ENCODE data around the gene SHLD2. TPM values are rescaled to one million over a fixed set of nuclear protein-coding genes. Genes with fewer than 3 reads are reported as not detected.
A peak's percentile ranks its signal among the peaks of the same experiment; 100 is the strongest.
"Not testable (repeated sequence)": the region's sequence is repeated elsewhere in the genome, so short reads cannot be mapped to it uniquely, and the experiment has no call there.

The SHLD2 gene, protein sequence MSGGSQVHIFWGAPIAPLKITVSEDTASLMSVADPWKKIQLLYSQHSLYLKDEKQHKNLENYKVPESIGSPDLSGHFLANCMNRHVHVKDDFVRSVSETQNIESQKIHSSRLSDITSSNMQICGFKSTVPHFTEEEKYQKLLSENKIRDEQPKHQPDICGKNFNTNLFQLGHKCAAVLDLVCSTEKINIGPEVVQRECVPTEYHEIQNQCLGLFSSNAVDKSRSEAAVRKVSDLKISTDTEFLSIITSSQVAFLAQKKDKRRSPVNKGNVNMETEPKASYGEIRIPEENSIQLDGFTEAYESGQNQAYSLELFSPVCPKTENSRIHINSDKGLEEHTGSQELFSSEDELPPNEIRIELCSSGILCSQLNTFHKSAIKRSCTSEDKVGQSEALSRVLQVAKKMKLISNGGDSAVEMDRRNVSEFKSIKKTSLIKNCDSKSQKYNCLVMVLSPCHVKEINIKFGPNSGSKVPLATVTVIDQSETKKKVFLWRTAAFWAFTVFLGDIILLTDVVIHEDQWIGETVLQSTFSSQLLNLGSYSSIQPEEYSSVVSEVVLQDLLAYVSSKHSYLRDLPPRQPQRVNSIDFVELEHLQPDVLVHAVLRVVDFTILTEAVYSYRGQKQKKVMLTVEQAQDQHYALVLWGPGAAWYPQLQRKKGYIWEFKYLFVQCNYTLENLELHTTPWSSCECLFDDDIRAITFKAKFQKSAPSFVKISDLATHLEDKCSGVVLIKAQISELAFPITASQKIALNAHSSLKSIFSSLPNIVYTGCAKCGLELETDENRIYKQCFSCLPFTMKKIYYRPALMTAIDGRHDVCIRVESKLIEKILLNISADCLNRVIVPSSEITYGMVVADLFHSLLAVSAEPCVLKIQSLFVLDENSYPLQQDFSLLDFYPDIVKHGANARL
- polyA plus RNA-seq (ENCODE audit: insufficient read length in 4 of 4), result 10 to 100 TPM; 39.3 to 47.3 (median 41.6) TPM

GRCh38 chr10:87094373-87095235 is at the start of gene SHLD2, which contains the start of gene GLUD1:
Gene SHLD2 (plus strand): TSS chr10:87095206. CDS start chr10:87151355, 56,149 bp downstream.
Gene GLUD1 (minus strand): TSS chr10:87094843. CDS start chr10:87094769, 74 bp downstream.
- DNase-seq (ENCODE audit: low read depth in 4 of 4, low spot score in 3 of 4), result peak; percentile 74 to 82 (median 79)

GRCh38 chr10:87045434-87045938 is 49.5 kb upstream of the SHLD2 start:
- DNase-seq (ENCODE audit: low read depth in 4 of 4, low spot score in 3 of 4), result no peak

DNA sequence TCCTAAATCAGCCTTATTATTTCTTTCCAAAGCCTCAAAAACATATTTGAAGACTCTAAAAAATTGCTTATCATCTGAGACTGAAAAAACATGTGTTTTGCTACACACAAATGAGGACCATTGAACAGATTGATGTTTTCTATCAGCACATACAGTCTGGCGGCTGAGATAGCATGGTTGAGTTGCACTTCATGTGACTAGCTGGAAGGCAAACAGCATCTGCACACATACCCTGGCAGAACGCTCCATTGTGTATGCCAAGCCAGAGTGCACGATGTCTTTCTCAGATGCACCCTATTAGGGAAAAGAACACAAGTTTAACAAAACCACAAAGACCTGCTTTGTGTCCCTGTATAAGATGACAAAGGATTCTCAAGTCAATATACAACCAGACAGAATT is 41.9 kb upstream of the SHLD2 start:
- no peak for DNase-seq (ENCODE audit: low read depth in 4 of 4, low spot score in 3 of 4)

- DNase-seq (ENCODE audit: low read depth in 4 of 4, low spot score in 3 of 4), result no peak
Observed at GRCh38 chr10:87053577-87054181, 41.3 kb upstream of the SHLD2 start.

DNA sequence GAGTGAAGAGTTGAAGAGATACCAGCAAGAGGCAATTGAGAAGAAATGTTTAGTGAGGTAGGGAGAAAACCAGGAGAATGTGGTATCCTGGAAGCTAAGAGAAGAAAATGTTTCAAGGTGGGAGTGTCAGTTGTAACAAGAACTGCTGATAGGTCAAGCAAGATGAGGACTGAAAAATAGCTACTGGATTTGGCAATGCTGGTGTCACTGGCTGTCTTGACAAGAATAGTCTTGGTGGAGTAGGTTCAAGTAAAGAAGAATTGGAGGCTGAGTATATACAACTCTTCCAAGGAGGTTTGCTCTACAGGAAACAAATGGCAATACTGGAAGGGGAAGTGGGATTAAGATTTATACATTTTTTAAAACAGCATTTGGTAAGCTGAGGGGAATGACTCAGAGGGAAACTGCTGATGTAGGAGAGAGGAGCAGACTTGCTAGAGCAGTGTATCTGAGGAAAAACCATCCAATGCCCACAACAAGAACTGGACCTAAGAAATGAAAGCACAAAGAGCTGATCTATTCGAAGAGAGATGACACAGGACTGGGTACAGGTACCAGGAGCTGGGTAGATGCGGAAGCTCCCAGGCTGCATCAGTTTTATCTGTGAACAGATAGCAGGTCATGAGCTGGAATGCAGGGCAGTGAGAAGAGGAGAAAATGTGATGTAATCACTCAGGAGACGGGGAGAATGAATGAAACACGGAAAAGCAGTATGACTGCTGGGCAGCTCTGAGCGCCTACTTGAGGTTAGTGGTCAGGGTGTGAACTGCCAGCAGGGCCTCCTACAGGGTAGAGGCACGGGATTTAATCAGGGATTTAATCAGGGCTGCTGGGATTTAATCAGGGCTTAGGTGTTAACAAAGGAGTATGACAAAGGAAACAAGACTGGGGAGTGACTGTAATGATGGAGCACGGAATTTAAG is 40.4 kb upstream of the SHLD2 start:
- no peak for DNase-seq (ENCODE audit: low read depth in 4 of 4, low spot score in 3 of 4)

- DNase-seq (ENCODE audit: low read depth in 4 of 4, low spot score in 3 of 4), result no peak
Observed at GRCh38 chr10:87058171-87058570, 36.8 kb upstream of the SHLD2 start.

GRCh38 chr10:87059401-87059800 is 35.6 kb upstream of the SHLD2 start:
- no peak for DNase-seq (ENCODE audit: low read depth in 4 of 4, low spot score in 3 of 4)

GRCh38 chr10:87060280-87060928 is 34.6 kb upstream of the SHLD2 start:
- DNase-seq (ENCODE audit: low read depth in 4 of 4, low spot score in 3 of 4), result no peak

DNA sequence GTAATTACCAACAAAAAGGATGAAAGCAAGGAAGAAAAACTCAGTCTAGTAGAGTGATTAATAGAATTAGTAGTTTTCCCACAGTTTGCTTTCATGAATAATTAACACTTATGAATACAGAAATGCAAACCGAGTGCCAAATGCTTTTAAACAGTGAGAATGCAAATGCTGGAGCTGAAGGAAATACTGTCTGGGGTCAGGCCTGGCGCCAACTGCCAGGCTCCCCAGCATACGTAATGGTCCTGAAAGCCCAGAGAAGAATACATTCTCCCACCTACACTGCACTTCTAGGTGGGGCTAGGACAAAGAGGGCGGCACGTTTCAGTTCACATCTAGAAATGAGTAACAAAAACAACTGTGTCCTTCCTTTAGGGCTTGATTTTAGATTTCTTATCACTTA is 30.4 kb upstream of the SHLD2 start:
- no peak for DNase-seq (ENCODE audit: low read depth in 4 of 4, low spot score in 3 of 4)

GRCh38 chr10:87066178-87066577 is 28.8 kb upstream of the SHLD2 start:
- no peak for DNase-seq (ENCODE audit: low read depth in 4 of 4, low spot score in 3 of 4)

DNA sequence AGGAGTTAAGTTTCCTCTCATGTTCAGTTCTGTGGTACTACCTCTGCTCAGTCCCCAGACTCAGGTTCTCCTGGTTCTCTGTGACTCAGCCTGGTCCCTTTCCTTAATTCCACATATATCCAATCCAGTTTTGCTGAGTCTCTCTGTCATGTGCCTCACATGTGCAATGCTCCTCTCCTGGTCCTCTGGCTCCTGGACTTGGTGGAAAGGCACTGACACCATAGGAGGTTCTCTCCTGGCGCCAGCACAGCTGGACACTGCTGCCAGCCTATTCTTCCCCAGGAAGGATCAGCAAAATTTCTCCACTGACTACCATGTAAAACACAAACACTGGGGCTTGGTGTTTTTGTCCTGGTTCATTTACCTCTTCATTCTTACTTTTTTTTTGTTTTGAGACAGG is 28.1 kb upstream of the SHLD2 start:
- DNase-seq (ENCODE audit: low read depth in 4 of 4, low spot score in 3 of 4), result no peak

DNA sequence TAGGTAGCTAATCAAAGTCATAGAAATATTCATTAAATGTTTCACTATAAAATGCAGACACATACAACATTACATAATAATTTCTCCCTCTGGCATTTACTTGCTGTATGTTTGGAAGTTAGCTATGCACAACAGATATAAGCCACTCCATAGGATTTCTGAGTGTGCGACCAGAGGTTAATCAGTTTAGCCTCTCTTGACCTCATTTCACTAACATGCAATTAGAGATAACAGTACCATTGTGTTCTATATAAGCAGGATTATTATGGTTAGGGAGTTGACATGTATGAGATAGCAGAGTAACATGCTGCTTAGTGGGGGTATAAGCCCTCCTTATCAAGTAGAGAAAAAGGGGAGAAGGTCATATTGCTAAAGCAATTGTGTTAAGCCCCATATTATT is 26.7 kb upstream of the SHLD2 start:
- no peak for DNase-seq (ENCODE audit: low read depth in 4 of 4, low spot score in 3 of 4)

GRCh38 chr10:87072449-87072848 is 22.6 kb upstream of the SHLD2 start:
- no peak for DNase-seq (ENCODE audit: low read depth in 4 of 4, low spot score in 3 of 4)

GRCh38 chr10:87076421-87076820 is 18.6 kb upstream of the SHLD2 start:
- DNase-seq (ENCODE audit: low read depth in 4 of 4, low spot score in 3 of 4), result not testable (repeated sequence)

GRCh38 chr10:87079106-87079836 is 15.7 kb upstream of the SHLD2 start:
- no peak for DNase-seq (ENCODE audit: low read depth in 4 of 4, low spot score in 3 of 4)

DNA sequence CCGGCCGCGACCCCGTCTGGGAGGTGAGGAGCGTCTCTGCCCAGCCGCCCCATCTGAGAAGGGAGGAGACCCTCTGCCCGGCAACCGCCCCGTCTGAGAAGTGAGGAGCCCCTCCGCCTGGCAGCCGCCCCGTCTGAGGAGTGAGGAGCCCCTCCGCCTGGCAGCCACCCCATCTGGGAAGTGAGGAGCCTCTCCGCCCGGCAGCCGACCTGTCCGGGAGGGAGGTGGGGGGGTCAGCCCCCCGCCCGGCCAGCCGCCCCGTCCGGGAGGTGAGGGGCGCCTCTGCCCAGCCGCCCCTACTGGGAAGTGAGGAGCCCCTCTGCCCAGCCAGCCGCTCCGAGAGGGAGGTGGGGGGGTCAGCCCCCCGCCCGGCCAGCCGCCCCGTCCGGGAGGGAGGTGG is 14.4 kb upstream of the SHLD2 start:
- DNase-seq (ENCODE audit: low read depth in 4 of 4, low spot score in 3 of 4), result not testable (repeated sequence)

DNA sequence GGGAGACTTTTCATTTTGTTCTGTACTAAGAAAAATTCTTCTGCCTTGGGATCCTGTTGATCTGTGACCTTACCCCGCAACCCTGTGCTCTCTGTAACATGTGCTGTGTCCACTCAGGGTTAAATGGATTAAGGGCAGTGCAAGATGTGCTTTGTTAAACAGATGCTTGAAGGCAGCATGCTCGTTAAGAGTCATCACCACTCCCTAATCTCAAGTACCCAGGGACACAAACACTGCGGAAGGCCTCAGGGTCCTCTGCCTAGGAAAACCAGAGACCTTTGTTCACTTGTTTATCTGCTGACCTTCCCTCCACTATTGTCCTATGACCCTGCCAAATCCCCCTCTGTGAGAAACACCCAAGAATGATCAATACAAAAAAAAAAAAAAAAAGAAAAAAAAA is 13.4 kb upstream of the SHLD2 start:
- DNase-seq (ENCODE audit: low read depth in 4 of 4, low spot score in 3 of 4), result not testable (repeated sequence)

DNA sequence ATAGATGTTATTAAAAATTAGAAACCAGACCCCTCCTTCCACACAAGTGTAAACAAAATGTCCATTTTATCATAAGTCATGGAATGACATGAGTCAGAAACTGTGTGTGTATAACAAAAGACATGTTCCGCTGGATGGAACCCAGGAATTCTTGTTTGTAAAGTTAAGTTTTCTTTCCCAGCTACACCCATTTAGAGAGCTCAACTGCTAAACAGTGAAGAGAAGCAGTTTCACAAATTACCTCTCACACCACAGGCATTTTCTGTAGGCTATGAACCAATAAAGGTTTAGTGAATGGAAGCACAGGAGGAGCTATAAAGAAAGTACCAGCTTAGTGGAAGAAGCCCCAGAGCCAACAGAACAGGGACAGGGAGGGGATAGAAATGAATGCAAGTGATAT is 12.8 kb upstream of the SHLD2 start:
- DNase-seq (ENCODE audit: low read depth in 4 of 4, low spot score in 3 of 4), result not testable (repeated sequence)
